HG03521 (cell line): ENCODE measurements around the gene LIMCH1.

Source experiments
- ATAC-seq: cut with Tn5 transposase; IDR thresholded peaks from one replicate; pipeline ENCODE4 v1.9.1; 2021; ENCODE audit warnings: mild to moderate bottlenecking, moderate library complexity; ENCODE audit not compliant: unreplicated experiment

The LIMCH1 gene

DNA sequence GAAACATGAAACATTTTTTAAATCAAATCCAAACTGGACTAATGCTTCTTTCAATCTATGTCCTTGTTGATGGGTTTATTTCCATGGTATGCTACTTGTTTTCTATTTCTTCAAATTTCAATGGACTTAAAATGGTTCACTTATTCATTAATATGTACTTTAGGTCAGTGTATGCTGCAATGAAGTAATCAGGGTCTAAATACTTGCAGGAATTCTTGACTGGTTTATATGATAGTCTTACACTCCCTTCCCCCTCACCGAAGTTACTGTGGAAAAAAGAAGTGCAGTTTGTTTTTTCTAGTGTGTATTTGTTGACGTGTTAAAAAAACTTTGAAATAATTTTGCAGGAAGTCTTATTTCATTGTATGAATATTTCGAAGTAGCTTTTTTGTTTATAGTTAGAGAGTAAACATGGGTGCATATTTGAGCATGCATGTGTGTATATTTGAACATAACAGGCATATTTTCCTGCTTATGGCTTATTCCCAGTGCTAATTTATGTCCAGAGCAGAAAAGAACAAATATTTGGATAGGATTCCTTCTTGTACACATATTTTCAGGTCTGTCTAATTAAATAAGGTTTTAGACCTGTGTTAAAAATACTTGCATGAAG lies 65.0 kb downstream of the LIMCH1 start:
- no peak for ATAC-seq

GRCh38 chr4:41609851-41610250 lies 71.9 kb downstream of the LIMCH1 start:
- ATAC-seq, result no peak

DNA sequence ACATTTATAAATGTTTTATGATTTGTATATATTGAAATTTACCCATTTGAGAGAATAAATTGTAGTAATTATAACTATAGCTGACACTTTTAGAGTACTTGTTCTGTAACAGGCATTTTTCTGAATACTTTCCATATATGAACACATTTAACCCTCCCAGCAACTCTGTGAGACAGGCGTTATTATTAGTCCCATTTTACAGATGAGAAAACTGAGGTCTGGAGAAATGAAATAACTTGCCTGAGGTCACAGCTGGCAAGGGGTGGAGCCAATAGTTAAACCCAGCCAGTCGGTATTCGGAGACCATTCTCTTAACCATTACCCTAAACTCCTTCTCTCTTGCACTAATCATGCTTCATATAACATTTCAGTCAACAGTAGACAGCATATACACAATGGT lies 72.5 kb downstream of the LIMCH1 start:
- ATAC-seq, result no peak

GRCh38 chr4:41611124-41611838 lies 73.3 kb downstream of the LIMCH1 start:
- ATAC-seq, result no peak

DNA sequence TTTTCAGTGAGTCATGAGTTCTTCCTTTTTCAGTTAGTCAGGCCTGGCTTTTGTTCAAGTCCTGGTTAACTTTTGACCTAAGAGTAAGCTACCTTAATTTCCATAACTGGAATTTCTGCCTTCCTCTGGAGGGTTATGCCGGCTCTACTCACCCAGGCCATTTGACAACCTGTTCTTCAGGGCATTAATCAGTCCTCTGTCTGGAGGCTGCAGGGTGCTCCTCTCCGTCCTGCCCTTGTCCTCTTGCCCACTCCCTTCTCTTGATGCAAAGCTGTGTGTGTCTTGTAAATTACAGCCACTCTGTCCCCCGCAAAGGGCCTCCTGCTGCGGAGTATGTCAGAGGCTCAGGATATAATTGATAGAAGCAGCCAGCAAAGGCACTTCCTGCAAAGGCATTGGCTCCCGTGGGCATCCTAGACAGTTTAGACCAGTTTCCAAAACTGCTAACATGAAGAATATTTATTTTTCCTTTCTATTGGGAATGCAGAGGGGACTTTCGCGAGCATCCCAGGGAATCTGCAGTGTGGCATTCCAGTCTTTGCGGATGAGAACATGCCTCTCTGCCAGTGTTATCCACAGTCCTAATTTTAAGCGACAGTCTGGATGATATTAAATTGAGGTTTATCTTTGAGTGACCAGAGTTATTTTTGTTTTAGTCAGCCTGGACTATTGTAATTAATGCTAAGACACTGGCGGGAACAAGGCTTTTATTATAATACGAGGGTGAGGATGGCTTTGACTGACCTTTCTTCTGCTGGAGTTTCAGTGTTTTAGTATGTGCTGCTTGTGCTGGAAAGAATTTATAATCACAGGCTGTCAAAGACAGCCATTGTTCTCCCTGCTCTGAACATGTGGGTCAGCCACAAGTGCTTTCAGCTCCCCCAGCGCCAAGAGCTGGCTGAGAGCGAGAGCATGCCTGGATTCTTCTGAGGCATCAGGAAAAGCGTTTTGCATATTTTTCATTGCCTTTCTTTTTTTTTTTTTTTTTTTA lies 74.2 kb downstream of the LIMCH1 start:
- no peak for ATAC-seq

- ATAC-seq, result no peak
Observed at GRCh38 chr4:41613386-41613785, 75.4 kb downstream of the LIMCH1 start.

GRCh38 chr4:41613821-41614220 lies 75.9 kb downstream of the LIMCH1 start:
- no peak for ATAC-seq

- no peak for ATAC-seq
Observed at GRCh38 chr4:41614519-41614918, 76.6 kb downstream of the LIMCH1 start.

GRCh38 chr4:41619161-41619560 lies 81.2 kb downstream of the LIMCH1 start:
- no peak for ATAC-seq

- ATAC-seq, result no peak
Observed at GRCh38 chr4:41620594-41621256, 82.8 kb downstream of the LIMCH1 start.

DNA sequence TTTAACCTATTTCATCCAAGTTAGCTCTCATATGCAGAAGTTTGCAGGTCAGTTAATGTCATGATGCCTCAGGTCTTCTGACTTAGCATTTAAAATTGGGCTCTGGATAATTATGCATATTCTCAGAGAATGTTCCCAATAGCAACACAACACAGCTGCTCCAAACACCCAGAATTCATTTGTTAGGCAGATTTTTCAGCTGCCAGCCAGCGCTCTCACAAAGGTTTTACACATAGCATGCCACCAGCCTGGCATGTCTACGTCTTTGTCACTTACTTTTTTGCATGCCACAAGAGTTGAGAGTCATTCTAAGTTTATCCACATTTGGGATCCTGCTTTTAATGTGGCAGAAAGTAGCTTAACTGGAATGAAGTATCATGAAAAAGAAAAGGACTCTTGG lies 84.8 kb downstream of the LIMCH1 start:
- no peak for ATAC-seq

DNA sequence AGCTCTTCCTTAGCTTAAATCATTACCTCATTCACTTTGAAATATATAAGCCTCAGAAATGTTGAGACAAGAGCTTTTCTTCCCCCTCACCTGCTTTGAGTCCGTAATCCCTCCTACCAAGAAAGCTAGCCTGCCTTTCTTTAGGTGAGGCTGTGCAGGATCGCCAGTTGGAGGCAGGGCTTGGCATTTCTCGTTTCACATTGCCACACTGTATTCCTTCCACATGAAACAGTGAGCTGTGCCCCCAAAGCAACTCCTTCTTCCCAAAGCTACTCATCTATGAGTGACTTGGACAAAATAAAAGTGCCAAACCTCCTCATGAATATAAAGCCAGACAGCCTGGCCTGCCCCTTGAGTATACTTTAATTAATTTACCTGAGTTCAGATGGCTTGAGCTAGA lies 86.8 kb downstream of the LIMCH1 start:
- no peak for ATAC-seq

GRCh38 chr4:41625531-41625930 lies 87.6 kb downstream of the LIMCH1 start:
- no peak for ATAC-seq

DNA sequence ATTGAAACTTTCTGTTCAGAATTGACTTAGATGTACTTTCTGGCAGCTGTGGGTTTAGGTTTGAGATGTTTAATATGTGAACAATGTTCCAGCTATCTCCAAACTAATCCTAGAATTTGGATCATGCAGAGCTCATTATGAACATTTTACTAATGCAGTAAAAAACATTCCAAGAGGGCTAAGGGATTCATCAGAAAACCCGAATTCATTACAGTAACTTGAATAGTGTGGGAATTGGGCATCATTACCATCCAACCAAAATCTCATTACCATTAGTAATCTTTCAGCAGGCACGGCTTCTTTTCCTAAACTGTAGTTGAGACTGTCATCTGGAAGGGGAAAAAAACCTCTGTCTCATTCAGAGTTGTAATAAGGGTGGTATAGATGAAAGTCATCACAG lies 91.0 kb downstream of the LIMCH1 start:
- no peak for ATAC-seq

GRCh38 chr4:41631523-41631922 lies 93.6 kb downstream of the LIMCH1 start:
- no peak for ATAC-seq

DNA sequence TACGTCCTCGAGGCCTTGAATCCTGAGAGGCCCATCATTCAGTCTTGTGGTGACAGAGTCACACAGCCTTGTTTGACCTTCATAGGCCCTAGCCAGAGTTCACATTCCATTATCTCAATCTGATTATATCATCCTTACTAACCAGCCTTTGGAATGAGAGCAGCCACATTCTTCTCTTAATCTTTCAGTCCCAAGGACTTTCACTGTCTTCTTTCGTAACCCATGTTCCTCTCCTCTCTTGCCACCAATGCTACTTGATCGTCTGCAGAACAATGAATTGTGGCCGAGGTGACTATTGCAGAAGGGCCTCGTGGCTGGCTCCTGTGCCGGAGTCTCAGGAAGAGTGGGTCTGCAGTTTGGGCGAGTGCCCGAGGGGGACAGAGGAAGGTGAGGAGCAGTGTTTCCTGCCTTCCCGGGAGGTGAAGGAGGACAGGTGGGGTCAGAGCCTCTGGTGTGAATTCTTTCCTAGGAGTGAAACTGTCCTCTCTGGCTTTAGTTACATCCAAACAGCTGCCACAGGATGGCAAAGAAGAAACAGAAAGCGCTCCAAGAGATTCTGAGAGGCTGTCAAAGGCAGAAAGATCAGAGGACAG lies 94.6 kb downstream of the LIMCH1 start:
- no peak for ATAC-seq

GRCh38 chr4:41633321-41633720 lies 95.4 kb downstream of the LIMCH1 start:
- ATAC-seq, result no peak

GRCh38 chr4:41635441-41635840 lies 97.5 kb downstream of the LIMCH1 start:
- no peak for ATAC-seq

DNA sequence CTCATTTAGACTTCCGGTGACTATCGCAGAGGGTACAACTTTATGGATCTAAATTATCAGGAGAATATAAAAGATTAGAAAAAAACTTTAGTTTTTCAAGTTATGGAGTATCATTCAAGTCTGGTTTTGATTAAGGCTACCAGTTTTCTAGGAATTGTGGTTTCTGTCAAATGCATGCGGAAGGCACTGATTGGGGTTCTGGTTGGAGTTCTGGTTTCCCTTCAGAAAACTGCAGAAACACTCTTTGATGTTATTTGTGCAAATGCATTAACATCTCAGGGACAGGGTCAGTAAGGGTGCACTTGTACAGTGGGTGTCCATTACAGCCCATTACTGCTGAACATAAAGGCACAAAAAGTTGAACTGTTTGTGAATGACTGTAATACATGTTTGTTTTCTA lies 100.2 kb downstream of the LIMCH1 start:
- no peak for ATAC-seq

- no peak for ATAC-seq
Observed at GRCh38 chr4:41638866-41639265, 100.9 kb downstream of the LIMCH1 start.

- no peak for ATAC-seq
Observed at GRCh38 chr4:41639291-41639690, 101.3 kb downstream of the LIMCH1 start.
